ENCODE measurements around the gene RET. TPM values are rescaled to one million over a fixed set of nuclear protein-coding genes. Genes with fewer than 3 reads are reported as not detected.

Gene RET
- total RNA-seq, 1 donor from 2014 or later = 9.3 TPM

- no peak for DNase-seq
Measured at GRCh38 chr10:43172645-43173044, 95.8 kb downstream of the RET start.

- no peak for DNase-seq
Measured at GRCh38 chr10:43173120-43173519, 96.3 kb downstream of the RET start.

GRCh38 chr10:43174969-43175368, 98.1 kb downstream of the RET start:
- DNase-seq = no peak

GRCh38 chr10:43176271-43176670, 99.4 kb downstream of the RET start:
- no peak for DNase-seq

GRCh38 chr10:43177595-43177994, 100.7 kb downstream of the RET start:
- DNase-seq = no peak

Other genes starting within 250 kb of the RET start
- gene CSGALNACT2, start 61.4 kb downstream of the RET start, total RNA-seq = 29.6 TPM
- 0.79 TPM for gene RASGEF1A, start 190.0 kb downstream of the RET start, total RNA-seq